IMR-90 (cell line): ENCODE results near the gene ASRGL1. TPM values are rescaled to one million over a fixed set of nuclear protein-coding genes. Genes with fewer than 3 reads are reported as not detected.

Source experiments
- ATAC-seq: fragments of 200-7000 bp; cut with Tn5 transposase; 2 replicates; pipeline ENCODE4 v1.9.1; 2020; ENCODE audit warnings: low read depth, mild to moderate bottlenecking, moderate library complexity
- BruUV-seq: library from RNA; stranded (reverse); fragments of 400-500 nt; replicated peaks from 2 replicates; lab custom pipeline; 2021; lab: Mats Ljungman, UMichigan
- CTCF ChIA-PET: fragments of 300-600 bp; formaldehyde crosslinking; extraction: SDS; loops from one replicate; lab custom pipeline; 2021; ENCODE audit warnings: antibody characterized with exemption; lab: Yijun Ruan, JAX
- POLR2A ChIA-PET: fragments of 300-600 bp; sonication (Branson Sonifier 250); formaldehyde crosslinking; loops from one replicate; lab custom pipeline; 2022; ENCODE audit warnings: antibody characterized with exemption; ENCODE audit not compliant: unreplicated experiment; lab: Charles Lee
- DNase-seq: peaks from one replicate; pipeline ENCODE4 v3.0.0; 2013
- H2AFZ ChIP-seq: replicated peaks from 2 replicates; pipeline ENCODE3; 2013; ENCODE audit warnings: low read length, mild to moderate bottlenecking; ENCODE audit not compliant: poor library complexity
- H2AK5ac ChIP-seq: 2 replicates; pipeline ENCODE4 v1.6.1; 2013; ENCODE audit warnings: low read depth, low read length, inconsistent platforms
- H2AK9ac ChIP-seq: replicated peaks from 2 replicates; pipeline ENCODE3; 2013; ENCODE audit warnings: mild to moderate bottlenecking, low read depth, low read length, moderate library complexity; ENCODE audit not compliant: poor library complexity
- H2BK120ac ChIP-seq: 2 replicates; pipeline ENCODE4 v1.6.1; 2013; ENCODE audit warnings: low read depth, low read length, inconsistent platforms
- H2BK15ac ChIP-seq: 3 replicates; pipeline ENCODE4 v1.6.1; 2013; ENCODE audit warnings: low read depth, low read length, inconsistent platforms
- H2BK20ac ChIP-seq: 2 replicates; pipeline ENCODE4 v1.6.1; 2013; ENCODE audit warnings: low read depth, mild to moderate bottlenecking, inconsistent platforms, low read length, moderate library complexity
- H2BK5ac ChIP-seq: 2 replicates; pipeline ENCODE4 v1.6.1; 2013; ENCODE audit warnings: mild to moderate bottlenecking, low read depth, low read length, inconsistent platforms; ENCODE audit not compliant: poor library complexity, severe bottlenecking
- H3K14ac ChIP-seq: replicated peaks from 2 replicates; pipeline ENCODE4 v1.6.1; 2013; ENCODE audit warnings: low read depth, low read length, inconsistent platforms
- H3K18ac ChIP-seq: 2 replicates; pipeline ENCODE4 v1.6.1; 2013; ENCODE audit warnings: low read depth, low read length, control low read depth
- H3K23ac ChIP-seq: 2 replicates; pipeline ENCODE4 v1.6.1; 2013; ENCODE audit warnings: low read depth, low read length, inconsistent platforms
- H3K27ac ChIP-seq: 2 replicates; pipeline ENCODE4 v1.5.1; 2013; ENCODE audit warnings: mild to moderate bottlenecking, control low read depth, low read length; ENCODE audit not compliant: insufficient read depth
- H3K27me3 ChIP-seq: 2 replicates; pipeline ENCODE4 v1.6.1; 2013; ENCODE audit warnings: low read length; ENCODE audit not compliant: control insufficient read depth, insufficient read depth
- H3K36me3 ChIP-seq: 2 replicates; pipeline ENCODE4 v1.6.1; 2013; ENCODE audit warnings: low read length, mixed read lengths; ENCODE audit not compliant: control insufficient read depth, insufficient read depth
- H3K4ac ChIP-seq: 2 replicates; pipeline ENCODE4 v1.6.1; 2013; ENCODE audit warnings: low read depth, low read length, inconsistent platforms
- H3K4me1 ChIP-seq: 2 replicates; pipeline ENCODE4 v1.6.1; 2013; ENCODE audit warnings: low read length, mixed read lengths; ENCODE audit not compliant: control insufficient read depth, insufficient read depth
- H3K4me2 ChIP-seq: 2 replicates; pipeline ENCODE4 v1.6.1; 2013; ENCODE audit warnings: low read depth, mild to moderate bottlenecking, control low read depth, low read length, moderate library complexity
- H3K4me3 ChIP-seq: 2 replicates; pipeline ENCODE4 v1.5.1; 2013; ENCODE audit warnings: low read depth, mild to moderate bottlenecking, control low read depth, low read length, moderate library complexity; ENCODE audit not compliant: insufficient read depth
- H3K56ac ChIP-seq: 2 replicates; pipeline ENCODE4 v1.6.1; 2013; ENCODE audit warnings: low read length, inconsistent platforms; ENCODE audit not compliant: insufficient read depth; ENCODE audit errors: extremely low read depth
- H3K79me1 ChIP-seq, 2 experiments: 2 replicates each; pipeline ENCODE4 v1.6.1; 2013; ENCODE audit warnings: low read length in 2 of 2, inconsistent platforms in 1 of 2, low read depth in 1 of 2
- H3K9ac ChIP-seq: 2 replicates; pipeline ENCODE4 v1.6.1; 2013; ENCODE audit warnings: low read depth, low read length, control low read depth
- H3K9me1 ChIP-seq: 2 replicates; pipeline ENCODE4 v1.6.1; 2013; ENCODE audit warnings: low read length, inconsistent platforms; ENCODE audit not compliant: insufficient read depth
- H3K9me3 ChIP-seq: 2 replicates; pipeline ENCODE4 v1.6.1; 2013; ENCODE audit warnings: low read length; ENCODE audit not compliant: control insufficient read depth, insufficient read depth
- H4K20me1 ChIP-seq: 2 replicates; pipeline ENCODE4 v1.6.1; 2013; ENCODE audit warnings: low read length, inconsistent platforms; ENCODE audit not compliant: insufficient read depth
- H4K5ac ChIP-seq: 2 replicates; pipeline ENCODE4 v1.6.1; 2013; ENCODE audit warnings: mild to moderate bottlenecking, low read depth, low read length, control low read depth
- H4K8ac ChIP-seq, 2 experiments: 2 replicates each; pipeline ENCODE4 v1.6.1; 2013; ENCODE audit warnings: low read depth in 2 of 2, low read length in 2 of 2, control low read depth in 1 of 2, inconsistent platforms in 1 of 2
- H4K91ac ChIP-seq: 2 replicates; pipeline ENCODE4 v1.6.1; 2013; ENCODE audit warnings: low read depth, low read length, inconsistent platforms; ENCODE audit not compliant: insufficient read depth
- BHLHE40 ChIP-seq: fragments of 150-350 bp; IDR thresholded peaks from 2 replicates; pipeline ENCODE4 v1.6.1; 2016; ENCODE audit warnings: mild to moderate bottlenecking, low read depth, low read length
- CHD1 ChIP-seq: IDR thresholded peaks from 2 replicates; pipeline ENCODE4 v1.6.1; 2012; ENCODE audit warnings: low read depth, low read length, improper control_type of control experiment
- FOS ChIP-seq: fragments of 150-350 bp; IDR thresholded peaks from 2 replicates; pipeline ENCODE4 v1.6.1; 2016; ENCODE audit warnings: low read depth, low read length
- MAFK ChIP-seq: IDR thresholded peaks from 2 replicates; pipeline ENCODE4 v1.6.1; 2012; ENCODE audit warnings: low read depth, low read length, improper control_type of control experiment
- MAZ ChIP-seq: IDR thresholded peaks from 2 replicates; pipeline ENCODE4 v1.6.1; 2012; ENCODE audit warnings: low read depth, mild to moderate bottlenecking, low read length, improper control_type of control experiment, moderate library complexity, borderline replicate concordance
- POLR2A ChIP-seq: IDR thresholded peaks from 2 replicates; pipeline ENCODE4 v1.6.1; 2012; ENCODE audit warnings: mild to moderate bottlenecking, low read depth, low read length
- RAD21 ChIP-seq: IDR thresholded peaks from 2 replicates; pipeline ENCODE4 v1.6.1; 2012; ENCODE audit warnings: low read length, improper control_type of control experiment
- RFX5 ChIP-seq: IDR thresholded peaks from 2 replicates; pipeline ENCODE4 v1.8.0; 2012; ENCODE audit warnings: low read depth, mild to moderate bottlenecking, low read length, moderate library complexity
- SMC3 ChIP-seq: fragments of 150-350 bp; IDR thresholded peaks from 2 replicates; pipeline ENCODE4 v1.6.1; 2016; ENCODE audit warnings: low read depth, mild to moderate bottlenecking, antibody characterized with exemption, low read length, moderate library complexity
- USF2 ChIP-seq: fragments of 150-350 bp; IDR thresholded peaks from 2 replicates; pipeline ENCODE4 v1.6.1; 2017; ENCODE audit warnings: mild to moderate bottlenecking, antibody characterized with exemption, low read length, low read depth
- WGBS, 2 experiments: methylation state at CpG; one replicate each; pipeline versions ENCODE4 v1.1.5 to v1.1.7; 2013; ENCODE audit warnings: missing lambda C conversion rate in 2 of 2; ENCODE audit not compliant: insufficient read length in 1 of 2; ENCODE audit errors: extremely low coverage in 2 of 2; 5-methylcytosine and 5-hydroxymethylcytosine counted together
- dilution Hi-C: fragments of 300-500 bp; cut with HindIII; formaldehyde crosslinking; loops from one replicate; pipeline ENCODE4 v1.14.3; 2018; ENCODE audit warnings: low sequenced_read_pairs; ENCODE audit not compliant: unreplicated experiment
- in situ Hi-C: fragments of 300-500 bp; cut with MboI; formaldehyde crosslinking; loops from 3 replicates; pipeline ENCODE4 v1.14.3; 2019; ENCODE audit warnings: low sequenced_read_pairs, inconsistent platforms, mixed read lengths
- intact Hi-C: fragments of 100-400 bp; cut with micrococcal nuclease; formaldehyde crosslinking; loops from 2 replicates; pipeline ENCODE4 v1.10.0; 2022
- polyA plus RNA-seq, 3 experiments: library from polyadenylated mRNA; depleted of rRNA; stranded (reverse); fragments of >200 nt; gene quantifications; 2 replicates each; pipeline ENCODE4 v1.2.3, GENCODE V29; 2012; ENCODE audit warnings: low replicate concordance in 1 of 3
- total RNA-seq: library from RNA; depleted of rRNA; stranded (reverse); fragments of >200 nt; gene quantifications from 2 replicates; pipeline ENCODE4 v1.2.3, GENCODE V29; 2012
- TF ChIP-seq, protein P1 (sequence below): fragments of 150-350 bp; IDR thresholded peaks from 2 replicates; pipeline ENCODE4 v1.6.1; 2016; ENCODE audit warnings: low read depth, mild to moderate bottlenecking, low read length, moderate library complexity, borderline replicate concordance

Gene ASRGL1
- total and polyA plus RNA-seq, 2 of the 4 experiments (the other 2 are of a cell fraction): 0.72 TPM; not detected in 1

DNA sequence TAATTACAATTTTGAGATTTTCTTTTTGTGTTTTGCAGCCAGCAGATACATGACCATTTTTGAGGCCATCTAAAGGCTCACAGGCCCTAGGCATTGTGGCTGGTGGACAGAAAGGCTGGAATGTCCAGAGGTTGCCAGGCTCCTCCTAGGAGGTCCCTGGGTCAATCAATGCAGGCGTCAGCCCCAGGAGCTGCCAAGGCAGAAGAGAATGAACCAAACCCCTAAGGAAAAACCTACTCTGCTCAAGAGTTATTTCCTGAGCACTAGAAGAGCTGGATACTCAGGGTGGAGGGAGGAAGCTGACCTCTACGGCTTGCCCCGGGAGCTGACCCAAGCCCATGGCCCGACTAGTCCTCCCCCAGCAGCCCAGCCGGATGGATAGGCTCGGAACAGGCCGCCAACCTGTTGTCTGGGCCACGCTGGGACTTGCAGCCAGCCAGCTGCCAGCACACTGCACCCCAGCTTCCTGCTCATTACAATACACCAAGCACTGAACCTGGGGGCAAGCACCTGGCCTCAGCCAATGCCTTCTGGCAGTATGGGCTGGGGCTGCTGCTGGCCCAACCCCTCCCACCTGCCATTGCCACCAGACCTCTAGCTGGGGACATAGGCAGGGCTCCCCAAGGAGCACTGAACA is 75.9 kb downstream of the ASRGL1 start:
- dilution Hi-C loops (no loop called here), in situ Hi-C loops (no loop called here), intact Hi-C loops (no loop called here)
- H3K27ac ChIP-seq: no peak overlapping the region
- no peaks in the 10 kb centered on the region for H3K9me1 ChIP-seq
- no peaks in the 10 kb centered on the region for H3K27me3 ChIP-seq
- no peaks in the 10 kb centered on the region for H3K36me3 ChIP-seq
- H2AK9ac ChIP-seq: no peak overlapping the region
- H3K79me1 ChIP-seq: no peaks in the 10 kb centered on the region
- H4K91ac ChIP-seq: no peak overlapping the region
- H3K4ac ChIP-seq: no peak overlapping the region
- DNase-seq (no peak), ATAC-seq (no peak)
- no peaks in the 10 kb centered on the region for H3K9me3 ChIP-seq
- H2BK5ac ChIP-seq: no peak overlapping the region
- H2BK120ac ChIP-seq: no peak overlapping the region
- no peak overlapping the region for H4K8ac ChIP-seq
- H2AFZ ChIP-seq: no peak overlapping the region
- POLR2A ChIA-PET: no interaction called here
- BruUV-seq: no TSS peak
- TF ChIP-seq RAD21: no peak
- no peak for TF ChIP-seq RFX5
- TF ChIP-seq CHD1: no peak
- TF ChIP-seq USF2: no peak
- TF ChIP-seq, protein P1, sequence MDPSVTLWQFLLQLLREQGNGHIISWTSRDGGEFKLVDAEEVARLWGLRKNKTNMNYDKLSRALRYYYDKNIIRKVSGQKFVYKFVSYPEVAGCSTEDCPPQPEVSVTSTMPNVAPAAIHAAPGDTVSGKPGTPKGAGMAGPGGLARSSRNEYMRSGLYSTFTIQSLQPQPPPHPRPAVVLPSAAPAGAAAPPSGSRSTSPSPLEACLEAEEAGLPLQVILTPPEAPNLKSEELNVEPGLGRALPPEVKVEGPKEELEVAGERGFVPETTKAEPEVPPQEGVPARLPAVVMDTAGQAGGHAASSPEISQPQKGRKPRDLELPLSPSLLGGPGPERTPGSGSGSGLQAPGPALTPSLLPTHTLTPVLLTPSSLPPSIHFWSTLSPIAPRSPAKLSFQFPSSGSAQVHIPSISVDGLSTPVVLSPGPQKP: no peak
- TF ChIP-seq BHLHE40: no peak
- no peak for TF ChIP-seq POLR2A
- TF ChIP-seq SMC3: no peak
- TF ChIP-seq MAFK: no peak
- TF ChIP-seq MAZ: no peak
- TF ChIP-seq FOS: no peak
- H3K23ac ChIP-seq: no peak overlapping the region
- H2BK15ac ChIP-seq: no peak overlapping the region
- H4K5ac ChIP-seq: no peak overlapping the region
- H3K14ac ChIP-seq: no peak overlapping the region
- H2BK20ac ChIP-seq: no peak overlapping the region
- H3K18ac ChIP-seq: no peak overlapping the region
- no peak overlapping the region for H3K4me2 ChIP-seq
- H2AK5ac ChIP-seq: no peak overlapping the region
- H3K4me1 ChIP-seq: no peaks in the 10 kb centered on the region
- no CpG with 5 or more reads among the region's 8 CpGs for WGBS, 2 experiments
- CTCF ChIA-PET: no interaction called here
- H3K4me3 ChIP-seq: no peak overlapping the region
- no peak overlapping the region for H3K56ac ChIP-seq
- no peaks in the 10 kb centered on the region for H4K20me1 ChIP-seq
- no peak overlapping the region for H3K9ac ChIP-seq
